GM19438 (cell line): ENCODE measurements around the gene CDK13.
"Not testable (repeated sequence)": the region's sequence is repeated elsewhere in the genome, so short reads cannot be mapped to it uniquely, and the experiment has no call there.

Experiments used
- ATAC-seq: cut with Tn5 transposase; IDR thresholded peaks from one replicate; pipeline ENCODE4 v1.9.1; 2021; ENCODE audit warnings: low read depth; ENCODE audit not compliant: unreplicated experiment

Gene CDK13

DNA sequence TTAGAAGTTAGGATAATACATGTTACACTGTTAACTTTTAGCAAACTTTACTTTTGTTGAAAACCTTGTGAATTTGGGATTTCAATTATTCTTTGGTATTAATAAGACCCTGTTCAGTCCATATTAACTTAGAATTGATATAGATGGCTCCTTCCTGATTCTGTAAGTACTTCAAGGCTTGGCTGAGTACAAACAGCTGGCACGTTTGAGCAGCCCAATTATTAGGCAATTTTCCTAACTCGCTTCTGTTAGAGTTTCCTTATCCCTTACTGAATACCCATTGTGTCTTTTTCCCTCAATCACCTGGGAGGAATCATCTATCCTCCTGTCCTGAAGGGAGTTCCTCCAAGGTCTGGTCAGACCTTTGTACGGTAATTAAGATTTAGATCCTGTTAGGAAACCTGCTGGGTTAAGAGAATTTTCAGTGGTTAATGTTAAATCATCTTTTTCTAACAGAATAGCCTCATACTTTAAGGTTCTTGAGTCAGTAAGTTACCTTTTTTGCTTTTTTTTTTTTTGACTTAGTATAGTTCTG is 195.6 kb downstream of the CDK13 start:
- not testable (repeated sequence) for ATAC-seq

DNA sequence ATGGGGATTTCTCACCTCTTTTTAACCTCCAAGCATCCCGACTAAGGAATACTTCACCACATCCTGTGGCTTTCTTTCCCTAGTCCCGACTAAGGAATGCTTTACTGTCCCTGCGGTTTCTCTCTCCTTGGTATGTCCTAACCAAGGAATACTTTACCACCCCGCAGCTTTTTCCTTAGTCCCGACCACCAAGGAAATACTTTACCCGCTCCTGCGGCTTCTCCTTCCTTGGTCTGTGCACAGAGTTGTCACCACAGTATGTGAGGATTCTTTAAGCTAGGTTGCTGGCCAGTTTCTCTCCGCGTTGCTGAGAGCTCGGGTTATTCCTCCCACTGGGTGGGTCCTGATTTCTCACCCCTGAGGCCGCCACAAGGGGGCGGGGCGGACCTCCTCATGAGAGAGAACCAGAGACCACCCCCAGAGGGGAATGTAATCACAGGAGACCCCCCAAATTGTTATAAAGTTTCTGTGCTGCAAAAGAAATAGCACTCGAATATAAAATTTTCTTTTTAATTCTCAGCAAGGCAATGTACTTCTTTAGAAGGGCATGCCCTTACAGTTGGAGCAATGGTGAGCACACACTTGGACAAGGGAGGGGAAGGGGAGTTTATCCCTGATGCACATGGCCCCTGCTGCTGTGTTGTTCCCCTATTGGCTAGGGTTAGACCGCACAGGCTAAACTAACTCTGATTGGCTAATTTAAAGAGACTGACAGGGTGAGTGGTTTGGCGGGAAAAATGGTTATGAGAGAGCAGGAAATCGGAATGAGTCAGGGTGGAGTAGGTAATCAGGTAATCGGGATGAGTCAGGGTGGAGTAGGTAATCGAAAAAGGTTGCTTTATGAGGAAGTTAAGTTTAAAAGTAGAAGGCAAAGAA is 197.6 kb downstream of the CDK13 start:
- no peak for ATAC-seq

DNA sequence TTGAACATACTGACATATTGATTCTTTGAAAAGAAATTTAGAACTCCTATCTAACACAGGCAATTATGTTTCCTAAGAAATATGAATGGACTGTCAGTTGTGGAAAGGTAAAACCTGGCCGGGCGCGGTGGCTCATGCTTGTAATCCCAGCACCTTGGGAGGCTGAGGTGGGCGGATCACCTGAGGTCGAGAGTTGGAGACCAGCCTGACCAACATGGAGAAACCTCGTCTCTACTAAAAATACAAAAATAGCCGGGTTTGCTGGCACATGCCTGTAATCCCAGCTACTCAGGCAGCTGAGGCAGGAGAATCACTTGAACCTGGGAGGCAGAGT is 198.2 kb downstream of the CDK13 start:
- ATAC-seq = not testable (repeated sequence)

DNA sequence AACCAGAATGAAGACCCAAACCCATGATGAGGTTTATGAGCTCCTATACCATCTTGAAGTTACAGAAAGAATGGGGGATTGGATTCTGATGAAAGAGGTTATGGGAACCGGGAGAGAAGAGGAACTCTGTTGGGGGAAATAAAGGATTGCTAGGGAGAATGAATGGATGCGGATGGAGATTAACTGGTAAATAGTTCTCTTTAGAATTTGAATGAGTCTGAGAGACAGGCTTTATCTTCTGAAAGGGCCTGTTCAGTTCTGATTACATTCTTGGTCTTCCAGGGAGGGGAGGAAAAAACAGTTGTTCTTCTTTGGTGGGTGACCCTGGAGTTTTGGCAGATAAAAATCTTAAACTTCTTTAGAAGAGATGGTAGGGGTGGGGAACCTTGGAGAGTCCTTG is 198.6 kb downstream of the CDK13 start:
- ATAC-seq = no peak
